GM21576 (cell line): Measurements from ENCODE around the gene ANKRD17.
"Not testable (repeated sequence)": the region's sequence is repeated elsewhere in the genome, so short reads cannot be mapped to it uniquely, and the experiment has no call there.

ENCODE experiments used
- ATAC-seq: cut with Tn5 transposase; IDR thresholded peaks from one replicate; pipeline ENCODE4 v1.9.1; 2021; ENCODE audit warnings: mild to moderate bottlenecking, moderate library complexity; ENCODE audit not compliant: unreplicated experiment

ANKRD17 gene

GRCh38 chr4:73248821-73249220 lies 9.8 kb downstream of the ANKRD17 start:
- ATAC-seq = no peak

- ATAC-seq = no peak
Measured at GRCh38 chr4:73248416-73248815, 10.2 kb downstream of the ANKRD17 start.

- ATAC-seq = no peak
Measured at GRCh38 chr4:73247100-73247499, 11.5 kb downstream of the ANKRD17 start.

GRCh38 chr4:73245955-73246354 lies 12.6 kb downstream of the ANKRD17 start:
- no peak for ATAC-seq

GRCh38 chr4:73244945-73245601 lies 13.5 kb downstream of the ANKRD17 start:
- no peak for ATAC-seq

DNA sequence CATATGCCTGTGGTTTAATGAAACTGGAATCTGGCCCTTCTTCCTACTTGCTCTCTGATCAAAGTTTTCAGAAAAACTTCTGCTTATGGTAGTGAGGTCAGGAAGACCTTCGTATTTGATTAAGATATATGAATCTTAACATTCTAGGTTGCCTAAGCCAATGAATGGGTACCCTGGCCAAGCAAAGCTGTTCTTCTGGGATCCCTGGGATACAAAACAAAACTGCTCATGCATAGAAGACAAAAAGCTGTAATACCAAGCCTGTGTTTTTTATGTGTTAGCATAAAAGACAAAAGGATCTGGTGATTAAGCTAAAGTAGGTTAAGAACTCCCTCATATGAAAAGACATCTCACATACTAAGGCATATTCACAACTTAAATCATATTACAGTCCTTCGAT lies 21.6 kb downstream of the ANKRD17 start:
- no peak for ATAC-seq

DNA sequence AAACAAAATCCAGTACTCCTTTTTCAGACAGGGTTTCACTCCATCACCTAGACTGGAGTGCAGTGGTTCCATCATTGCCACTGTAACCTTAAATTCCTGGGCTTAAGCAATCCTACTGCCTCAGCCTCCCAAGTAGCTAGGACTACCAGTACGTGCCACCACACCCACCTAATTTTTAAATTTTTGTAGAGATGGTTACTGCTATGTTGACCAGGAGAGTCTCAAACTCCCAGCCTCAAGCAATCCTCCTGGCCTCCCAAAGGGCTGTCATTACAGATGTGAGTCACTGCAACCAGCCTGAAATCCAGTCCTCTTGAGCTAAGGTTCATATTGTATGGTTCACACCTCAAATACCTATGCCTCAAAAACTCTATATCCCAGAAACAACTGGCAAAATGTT lies 22.4 kb downstream of the ANKRD17 start:
- ATAC-seq = no peak

- no peak for ATAC-seq
Measured at GRCh38 chr4:73234712-73235111, 23.9 kb downstream of the ANKRD17 start.

GRCh38 chr4:73231518-73232487 lies 26.8 kb downstream of the ANKRD17 start:
- no peak for ATAC-seq

GRCh38 chr4:73230865-73231517 lies 27.6 kb downstream of the ANKRD17 start:
- no peak for ATAC-seq

- not testable (repeated sequence) for ATAC-seq
Measured at GRCh38 chr4:73228800-73229199, 29.8 kb downstream of the ANKRD17 start.

DNA sequence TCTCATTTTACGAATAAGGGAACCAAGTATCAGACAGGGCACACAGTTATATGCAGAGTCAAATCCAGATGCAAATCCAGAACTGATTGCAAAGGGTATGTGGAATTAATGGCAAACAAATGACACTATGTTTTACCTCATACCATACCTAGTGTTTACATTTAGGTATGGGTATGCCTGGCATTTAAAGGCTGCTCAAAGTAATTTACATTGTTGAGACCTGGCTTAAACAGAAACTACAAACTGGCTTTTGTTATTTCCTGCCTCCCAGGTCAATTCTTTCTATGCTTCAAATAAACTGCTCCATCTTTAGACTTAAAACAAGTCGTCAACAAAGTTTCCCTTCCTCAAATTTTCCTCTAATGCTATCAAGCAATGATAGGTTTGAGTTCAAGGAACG lies 33.7 kb downstream of the ANKRD17 start:
- no peak for ATAC-seq

DNA sequence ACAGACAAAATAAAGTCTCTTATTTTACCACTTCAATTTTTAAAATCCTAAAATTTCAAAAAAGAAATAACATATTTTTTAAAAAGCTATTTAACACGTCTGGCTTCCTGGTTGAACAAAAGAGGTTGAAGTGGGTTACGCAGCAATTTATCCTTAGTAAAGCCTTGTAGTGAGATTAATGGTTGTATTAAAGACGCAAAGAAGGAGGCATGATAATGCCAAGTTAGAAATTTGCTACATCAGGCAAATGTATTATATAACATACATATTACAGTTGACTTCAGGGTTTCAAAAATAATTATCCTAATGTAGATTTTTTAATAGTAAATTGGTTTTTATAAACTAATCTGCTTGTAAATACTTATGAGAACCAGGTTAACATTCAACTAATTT lies 35.3 kb downstream of the ANKRD17 start:
- no peak for ATAC-seq

- ATAC-seq = peak; percentile 99
Measured at GRCh38 chr4:73222466-73223257, 35.9 kb downstream of the ANKRD17 start.

DNA sequence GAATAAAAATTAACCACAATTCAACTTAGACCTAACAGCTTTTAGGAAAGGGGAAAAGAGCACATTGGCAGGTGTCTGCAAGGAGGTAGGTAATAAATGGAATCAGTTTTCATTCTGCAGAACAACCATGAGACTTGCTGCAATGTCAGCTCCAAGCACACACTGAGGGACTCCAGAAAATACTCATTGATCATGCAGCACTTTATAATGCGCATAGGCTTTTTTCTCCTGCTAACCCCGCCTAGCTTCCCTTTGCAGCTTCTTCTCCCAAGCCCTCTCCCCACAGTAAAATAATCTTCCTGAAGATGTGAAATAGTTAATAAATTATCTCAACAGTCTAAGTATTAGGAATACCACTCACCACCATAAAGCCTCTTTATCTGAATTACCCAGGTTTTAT lies 36.9 kb downstream of the ANKRD17 start:
- ATAC-seq = no peak

GRCh38 chr4:73220815-73221214 lies 37.8 kb downstream of the ANKRD17 start:
- ATAC-seq = no peak

GRCh38 chr4:73213916-73214653 lies 44.5 kb downstream of the ANKRD17 start:
- ATAC-seq = no peak

DNA sequence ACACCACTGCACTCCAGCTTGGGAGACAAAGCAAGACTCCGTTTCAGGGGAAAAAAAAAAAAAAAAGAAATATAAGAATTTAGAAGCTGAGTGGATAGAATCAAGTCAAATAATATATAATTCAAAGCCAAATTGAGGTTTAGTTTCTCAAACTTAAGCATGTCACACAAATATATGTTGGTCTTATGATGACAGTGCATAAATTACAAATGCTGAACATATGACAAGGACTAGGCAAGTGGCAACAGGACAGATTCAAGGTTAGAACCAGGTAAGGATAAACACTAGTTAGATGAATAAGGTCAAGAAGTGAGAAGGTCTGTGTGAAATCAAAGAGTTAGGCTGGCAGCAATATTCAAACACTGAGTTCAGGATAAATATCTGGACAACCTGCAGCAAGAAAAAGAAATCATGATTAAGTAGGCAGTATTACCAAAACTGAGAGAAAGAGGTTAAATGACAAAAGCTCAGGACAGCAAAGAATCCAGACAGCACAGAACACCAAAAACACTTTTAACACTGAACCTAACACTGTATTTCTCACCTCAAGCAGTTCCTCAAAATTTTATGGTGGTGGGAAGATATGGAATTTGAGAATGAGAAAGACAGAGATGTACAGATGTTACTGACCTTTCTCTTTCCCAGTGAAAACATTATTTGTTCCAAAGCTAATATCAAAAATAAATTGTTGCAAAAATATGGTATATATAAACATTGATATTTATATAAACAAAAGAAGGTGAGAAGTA lies 45.4 kb downstream of the ANKRD17 start:
- ATAC-seq = no peak

- no peak for ATAC-seq
Measured at GRCh38 chr4:73211968-73212367, 46.6 kb downstream of the ANKRD17 start.
